ENCODE data around the gene RNF212.

The RNF212 gene

GRCh38 chr4:1045595-1046201, 67.7 kb downstream of the RNF212 start:
- no peak for DNase-seq

- DNase-seq, result no peak
These were observed 68.2 kb downstream of the RNF212 start for GRCh38 chr4:1045193-1045594.

- DNase-seq, result no peak
These were observed 68.7 kb downstream of the RNF212 start for GRCh38 chr4:1044469-1045192.

- DNase-seq, result peak; percentile 97
These were observed 69.5 kb downstream of the RNF212 start for GRCh38 chr4:1043651-1044468.

- no peak for DNase-seq
These were observed 70.2 kb downstream of the RNF212 start for GRCh38 chr4:1043162-1043561.

GRCh38 chr4:1042352-1043055, 70.9 kb downstream of the RNF212 start:
- no peak for DNase-seq

GRCh38 chr4:1041936-1042330, 71.4 kb downstream of the RNF212 start:
- DNase-seq, result no peak

- peak; percentile 61 for DNase-seq
These were observed 72.0 kb downstream of the RNF212 start for GRCh38 chr4:1041147-1041935.

GRCh38 chr4:1040344-1041146, 72.8 kb downstream of the RNF212 start:
- no peak for DNase-seq

GRCh38 chr4:1039493-1040343, 73.6 kb downstream of the RNF212 start:
- DNase-seq, result no peak

GRCh38 chr4:1038948-1039492, 74.3 kb downstream of the RNF212 start:
- DNase-seq, result no peak

- no peak for DNase-seq
These were observed 76.2 kb downstream of the RNF212 start for GRCh38 chr4:1036976-1037810.

- DNase-seq, result no peak
These were observed 77.3 kb downstream of the RNF212 start for GRCh38 chr4:1036095-1036494.

GRCh38 chr4:1035510-1035909, 77.9 kb downstream of the RNF212 start:
- no peak for DNase-seq

- no peak for DNase-seq
These were observed 79.4 kb downstream of the RNF212 start for GRCh38 chr4:1033840-1034551.

- no peak for DNase-seq
These were observed 80.5 kb downstream of the RNF212 start for GRCh38 chr4:1032861-1033260.

- DNase-seq, result no peak
These were observed 81.2 kb downstream of the RNF212 start for GRCh38 chr4:1031956-1032795.

- DNase-seq, result no peak
These were observed 82.0 kb downstream of the RNF212 start for GRCh38 chr4:1031346-1031745.
